ENCODE results near the gene FYB1.

The FYB1 gene

GRCh38 chr5:39233783-39234182, 14.4 kb upstream of the FYB1 start:
- TF ChIP-seq ZFP3 (CRISPR knock-in tag; IDR thresholded peaks at IDR 0.05) (no peak), TOX (CRISPR knock-in tag; IDR thresholded peaks at IDR 0.05; ENCODE audit: borderline replicate concordance) (no peak), CSRNP3 (CRISPR knock-in tag; IDR thresholded peaks at IDR 0.05) (no peak), TCF4 (CRISPR knock-in tag; IDR thresholded peaks at IDR 0.05; ENCODE audit: borderline replicate concordance) (no peak), CSDC2 (CRISPR knock-in tag; IDR thresholded peaks at IDR 0.05) (no peak), OSR1 (CRISPR knock-in tag; IDR thresholded peaks at IDR 0.05) (no peak), ZNF70 (CRISPR knock-in tag; IDR thresholded peaks at IDR 0.05) (no peak), TSHZ2 (CRISPR knock-in tag; IDR thresholded peaks at IDR 0.05) (no peak), ARNTL (CRISPR knock-in tag; IDR thresholded peaks at IDR 0.05; ENCODE audit: borderline replicate concordance, low read depth) (no peak), GLIS3 (CRISPR knock-in tag; IDR thresholded peaks at IDR 0.05) (no peak), PATZ1 (CRISPR knock-in tag; IDR thresholded peaks at IDR 0.05; ENCODE audit: borderline replicate concordance) (no peak), POU6F1 (CRISPR knock-in tag; IDR thresholded peaks at IDR 0.05; ENCODE audit: borderline replicate concordance, low read depth) (no peak), BACH2 (CRISPR knock-in tag; IDR thresholded peaks at IDR 0.05; ENCODE audit: borderline replicate concordance) (no peak), ZNF8 (CRISPR knock-in tag; IDR thresholded peaks at IDR 0.05) (no peak), SNAI2 (CRISPR knock-in tag; IDR thresholded peaks at IDR 0.05) (no peak), CREB5 (CRISPR knock-in tag; IDR thresholded peaks at IDR 0.05; ENCODE audit: low read depth) (no peak)
- ATAC-seq: no peak

GRCh38 chr5:39231705-39232525, 12.6 kb upstream of the FYB1 start:
- ATAC-seq: no peak

GRCh38 chr5:39228596-39228995, 9.2 kb upstream of the FYB1 start:
- ATAC-seq: no peak
- TF ChIP-seq ZFP30 (CRISPR knock-in tag; IDR thresholded peaks at IDR 0.05): no peak
- no peak for TF ChIP-seq ESRRG (CRISPR knock-in tag; IDR thresholded peaks at IDR 0.05)
- TF ChIP-seq TCF4 (CRISPR knock-in tag; IDR thresholded peaks at IDR 0.05; ENCODE audit: borderline replicate concordance): no peak
- TF ChIP-seq GLIS3 (CRISPR knock-in tag; IDR thresholded peaks at IDR 0.05): no peak
- no peak for TF ChIP-seq ISL1 (CRISPR knock-in tag; IDR thresholded peaks at IDR 0.05)
- TF ChIP-seq PATZ1 (CRISPR knock-in tag; IDR thresholded peaks at IDR 0.05; ENCODE audit: borderline replicate concordance): no peak
- no peak for TF ChIP-seq POU6F1 (CRISPR knock-in tag; IDR thresholded peaks at IDR 0.05; ENCODE audit: borderline replicate concordance, low read depth)
- no peak for TF ChIP-seq TSHZ2 (CRISPR knock-in tag; IDR thresholded peaks at IDR 0.05)

More at GRCh38 chr5:39231705-39232525, 12.6 kb upstream of the FYB1 start:
- no peak for TF ChIP-seq OSR1 (CRISPR knock-in tag; IDR thresholded peaks at IDR 0.05)
- TF ChIP-seq ZFP30 (CRISPR knock-in tag; IDR thresholded peaks at IDR 0.05): no peak
- no peak for TF ChIP-seq ESRRG (CRISPR knock-in tag; IDR thresholded peaks at IDR 0.05)
- no peak for TF ChIP-seq CSDC2 (CRISPR knock-in tag; IDR thresholded peaks at IDR 0.05)
- TF ChIP-seq PPARA (CRISPR knock-in tag; IDR thresholded peaks at IDR 0.05; ENCODE audit: borderline replicate concordance): no peak
- TF ChIP-seq ZNF70 (CRISPR knock-in tag; IDR thresholded peaks at IDR 0.05): no peak
- TF ChIP-seq ARNTL (CRISPR knock-in tag; IDR thresholded peaks at IDR 0.05; ENCODE audit: borderline replicate concordance, low read depth): no peak
- no peak for TF ChIP-seq ZNF565 (CRISPR knock-in tag; conservative IDR thresholded peaks at IDR 0.05; ENCODE audit: low read depth)
- TF ChIP-seq ZC3H10 (CRISPR knock-in tag; IDR thresholded peaks at IDR 0.05): no peak
